Fibroblast of lung (primary cell): Measurements from ENCODE around the gene ITPK1.
A peak's percentile ranks its signal among the peaks of the same experiment; 100 is the strongest.

ENCODE experiments used
- EZH2 ChIP-seq: IDR thresholded peaks from 2 replicates; pipeline ENCODE4 v1.5.1; 2012; ENCODE audit warnings: low read length, control low read depth, mild to moderate bottlenecking; ENCODE audit errors: missing control alignments
- TF ChIP-seq, protein P1 (sequence below), 2 donors: IDR thresholded peaks in 1 of 2; conservative IDR thresholded peaks in 1 of 2; 1 replicate in 1 of 2; 2 replicates in 1 of 2; pipeline ENCODE4 v1.5.1; 2011 to 2012; ENCODE audit warnings: low read length in 2 of 2, control low read depth in 1 of 2, inconsistent platforms in 1 of 2, low read depth in 1 of 2, mild to moderate bottlenecking in 1 of 2

DNA sequence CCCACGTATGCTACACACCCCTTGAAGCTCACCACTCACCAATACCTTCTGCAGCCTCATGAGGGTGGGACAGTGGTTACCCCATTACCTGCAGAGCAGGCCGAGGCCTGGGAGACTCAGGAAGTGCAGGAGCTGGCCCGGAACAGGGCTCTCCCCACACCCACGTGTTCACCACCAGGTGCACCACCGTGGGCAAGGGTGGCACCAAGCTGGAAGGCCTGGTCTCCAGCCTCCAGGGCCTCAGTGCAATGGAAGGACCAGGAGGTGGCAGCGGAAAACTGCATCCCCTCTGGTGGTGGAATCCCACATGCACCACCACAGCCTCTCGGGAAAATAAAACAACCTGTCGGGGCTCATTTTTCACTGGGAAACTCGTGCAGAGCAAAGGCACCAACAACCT, 36.4 kb downstream of the ITPK1 start:
- TF ChIP-seq, protein P1, sequence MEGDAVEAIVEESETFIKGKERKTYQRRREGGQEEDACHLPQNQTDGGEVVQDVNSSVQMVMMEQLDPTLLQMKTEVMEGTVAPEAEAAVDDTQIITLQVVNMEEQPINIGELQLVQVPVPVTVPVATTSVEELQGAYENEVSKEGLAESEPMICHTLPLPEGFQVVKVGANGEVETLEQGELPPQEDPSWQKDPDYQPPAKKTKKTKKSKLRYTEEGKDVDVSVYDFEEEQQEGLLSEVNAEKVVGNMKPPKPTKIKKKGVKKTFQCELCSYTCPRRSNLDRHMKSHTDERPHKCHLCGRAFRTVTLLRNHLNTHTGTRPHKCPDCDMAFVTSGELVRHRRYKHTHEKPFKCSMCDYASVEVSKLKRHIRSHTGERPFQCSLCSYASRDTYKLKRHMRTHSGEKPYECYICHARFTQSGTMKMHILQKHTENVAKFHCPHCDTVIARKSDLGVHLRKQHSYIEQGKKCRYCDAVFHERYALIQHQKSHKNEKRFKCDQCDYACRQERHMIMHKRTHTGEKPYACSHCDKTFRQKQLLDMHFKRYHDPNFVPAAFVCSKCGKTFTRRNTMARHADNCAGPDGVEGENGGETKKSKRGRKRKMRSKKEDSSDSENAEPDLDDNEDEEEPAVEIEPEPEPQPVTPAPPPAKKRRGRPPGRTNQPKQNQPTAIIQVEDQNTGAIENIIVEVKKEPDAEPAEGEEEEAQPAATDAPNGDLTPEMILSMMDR (conservative IDR thresholded peaks at IDR 0.05 in 1 of 2, IDR thresholded peaks at IDR 0.05 in 1 of 2; ENCODE audit: low read depth in 1 of 2, low read length in 2 of 2) = peak in 1 of 2 donors; percentile 5
- no peak for TF ChIP-seq EZH2
